ENCODE measurements around the gene SLC6A19.

The SLC6A19 gene

DNA sequence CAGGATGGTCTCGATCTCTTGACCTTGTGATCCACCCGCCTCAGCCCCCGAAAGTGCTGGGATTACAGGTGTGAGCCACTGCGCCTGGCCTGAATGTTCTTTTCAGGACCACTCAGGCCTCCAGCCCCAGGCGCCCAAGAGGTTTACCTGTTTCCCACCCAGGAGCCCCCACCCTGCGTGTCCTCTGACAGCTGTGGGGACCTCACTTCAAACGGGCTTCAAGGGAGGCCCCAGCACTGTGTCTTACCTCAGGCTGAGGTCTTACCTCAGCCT, 19.1 kb upstream of the SLC6A19 start:
- no peak for DNase-seq (ENCODE audit: low spot score)
- H3K27ac ChIP-seq = no peak overlapping the region
- no peak overlapping the region for H3K4me3 ChIP-seq
- TF ChIP-seq, protein P1, sequence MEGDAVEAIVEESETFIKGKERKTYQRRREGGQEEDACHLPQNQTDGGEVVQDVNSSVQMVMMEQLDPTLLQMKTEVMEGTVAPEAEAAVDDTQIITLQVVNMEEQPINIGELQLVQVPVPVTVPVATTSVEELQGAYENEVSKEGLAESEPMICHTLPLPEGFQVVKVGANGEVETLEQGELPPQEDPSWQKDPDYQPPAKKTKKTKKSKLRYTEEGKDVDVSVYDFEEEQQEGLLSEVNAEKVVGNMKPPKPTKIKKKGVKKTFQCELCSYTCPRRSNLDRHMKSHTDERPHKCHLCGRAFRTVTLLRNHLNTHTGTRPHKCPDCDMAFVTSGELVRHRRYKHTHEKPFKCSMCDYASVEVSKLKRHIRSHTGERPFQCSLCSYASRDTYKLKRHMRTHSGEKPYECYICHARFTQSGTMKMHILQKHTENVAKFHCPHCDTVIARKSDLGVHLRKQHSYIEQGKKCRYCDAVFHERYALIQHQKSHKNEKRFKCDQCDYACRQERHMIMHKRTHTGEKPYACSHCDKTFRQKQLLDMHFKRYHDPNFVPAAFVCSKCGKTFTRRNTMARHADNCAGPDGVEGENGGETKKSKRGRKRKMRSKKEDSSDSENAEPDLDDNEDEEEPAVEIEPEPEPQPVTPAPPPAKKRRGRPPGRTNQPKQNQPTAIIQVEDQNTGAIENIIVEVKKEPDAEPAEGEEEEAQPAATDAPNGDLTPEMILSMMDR (IDR thresholded peaks at IDR 0.05) = no peak

DNA sequence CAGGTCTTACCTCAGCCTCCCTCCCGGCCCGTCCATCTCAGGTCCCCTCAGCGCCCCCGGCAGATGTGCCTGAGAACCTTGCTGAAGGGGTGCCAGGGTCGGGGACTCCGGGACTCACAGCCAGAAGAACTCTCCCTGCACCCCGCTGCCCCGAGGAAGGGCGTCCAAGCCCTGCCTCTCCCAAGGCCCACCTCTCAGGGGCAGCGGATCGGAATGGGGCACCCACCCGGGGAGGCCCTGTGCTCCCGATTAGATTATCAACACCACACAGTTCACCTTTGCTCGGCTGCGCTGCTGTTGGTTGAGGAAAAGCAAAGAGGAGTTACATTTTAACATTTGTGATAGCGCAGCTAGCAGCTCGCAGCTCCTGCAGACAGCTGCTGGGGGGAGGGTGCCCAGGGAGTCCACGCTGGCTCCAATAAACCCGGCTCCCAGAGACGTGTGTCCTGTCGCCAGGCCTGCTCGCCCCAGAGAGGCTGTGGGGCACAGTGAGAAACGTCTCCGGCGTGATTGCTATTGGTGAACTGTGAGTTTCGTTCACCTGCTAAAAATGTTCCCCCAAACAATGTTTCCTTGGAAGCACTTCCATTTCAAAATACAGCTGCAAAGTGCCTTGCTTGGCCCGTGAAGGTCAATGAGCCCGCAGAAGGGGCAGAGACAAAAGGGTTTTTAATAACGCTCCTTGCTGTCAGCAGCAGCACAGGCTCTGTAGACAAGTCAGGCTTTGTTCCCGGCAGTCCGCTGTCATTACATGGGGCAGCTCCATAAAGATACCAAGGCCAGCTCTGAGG, 18.6 kb upstream of the SLC6A19 start:
- H3K27ac ChIP-seq = no peak overlapping the region
- no peak overlapping the region for H3K4me3 ChIP-seq
- TF ChIP-seq, protein P1 (IDR thresholded peaks at IDR 0.05) = no peak
- DNase-seq (ENCODE audit: low spot score) = no peak

DNA sequence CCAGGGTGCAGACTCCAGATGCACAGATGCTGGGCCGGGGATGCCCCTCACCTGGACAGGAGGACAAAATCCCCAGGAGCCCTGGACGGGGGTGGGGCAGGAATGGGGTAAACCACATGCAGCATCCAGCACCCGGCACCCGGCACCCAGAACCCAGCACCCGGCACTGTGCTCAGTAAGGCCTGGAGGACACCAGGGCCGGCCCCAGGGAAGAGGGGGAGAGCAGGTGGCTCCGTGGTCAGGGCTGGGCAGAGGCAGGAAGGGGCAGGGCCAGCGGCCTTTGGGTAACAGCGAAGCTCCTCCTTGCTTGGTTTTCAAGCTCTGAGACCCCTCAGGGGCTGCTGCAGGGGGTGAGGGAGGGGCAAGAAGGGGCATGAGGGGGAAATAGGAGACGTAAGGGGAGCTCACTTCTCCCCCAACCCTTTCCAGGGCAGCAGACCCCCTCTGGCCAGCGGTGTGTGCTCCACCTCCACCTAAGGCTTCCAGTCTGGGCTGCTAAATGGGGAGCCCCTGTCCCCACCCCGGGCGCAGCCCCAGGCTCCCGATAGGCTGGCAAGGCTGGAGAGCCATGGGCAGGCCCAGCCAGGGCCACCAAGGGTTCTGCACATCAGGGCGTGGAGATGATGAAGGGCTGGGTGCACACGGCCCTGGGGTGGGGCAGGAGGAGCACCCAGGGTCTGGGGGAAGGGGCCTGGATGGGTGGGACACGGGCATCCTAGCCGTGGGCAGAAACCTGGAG, 17.8 kb upstream of the SLC6A19 start:
- H3K4me3 ChIP-seq = no peak overlapping the region
- no peak for DNase-seq (ENCODE audit: low spot score)
- TF ChIP-seq, protein P1 (IDR thresholded peaks at IDR 0.05) = no peak
- H3K27ac ChIP-seq = no peak overlapping the region

DNA sequence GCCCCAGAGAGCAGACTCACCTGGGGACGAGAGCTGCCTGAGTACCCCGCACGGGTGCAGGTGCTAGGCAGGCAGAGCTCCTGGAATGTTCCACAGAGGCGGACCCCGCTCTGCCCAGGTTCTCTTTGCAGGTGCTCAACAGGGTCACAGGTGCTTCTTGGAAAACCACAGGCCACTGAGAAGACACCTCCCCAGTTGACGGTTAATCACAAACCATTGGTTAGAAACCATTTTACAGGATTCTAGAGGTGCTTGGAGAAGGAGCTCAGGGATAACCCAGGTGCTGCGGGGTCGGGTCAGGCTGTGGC, 17.3 kb upstream of the SLC6A19 start:
- Histone ChIP-seq H3K4me3 (no peak overlapping the region), H3K27ac (no peak overlapping the region)
- no peak for DNase-seq (ENCODE audit: low spot score)
- TF ChIP-seq, protein P1 (IDR thresholded peaks at IDR 0.05) = no peak

DNA sequence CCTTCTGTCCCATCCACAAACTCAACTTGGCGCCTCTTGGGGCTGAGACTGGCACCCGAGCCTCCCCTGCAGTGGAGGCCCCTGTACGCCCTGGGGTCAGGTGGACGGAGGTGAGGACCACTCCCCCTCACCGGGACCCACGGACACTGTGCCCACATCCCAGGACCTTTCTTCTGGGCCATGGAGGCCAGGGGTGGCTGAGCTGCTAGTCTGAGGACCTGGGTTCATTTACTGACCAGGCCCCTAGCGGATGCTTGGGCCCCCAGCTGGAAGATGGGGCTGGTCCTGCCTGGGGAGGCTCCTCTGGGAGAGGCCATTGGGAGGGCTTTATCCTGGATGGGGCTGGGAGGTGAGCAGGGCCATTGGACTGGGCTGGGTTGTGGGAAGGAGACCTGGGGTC, 16.9 kb upstream of the SLC6A19 start:
- Histone ChIP-seq H3K27ac (no peak overlapping the region), H3K4me3 (no peak overlapping the region)
- no peak for DNase-seq (ENCODE audit: low spot score)
- TF ChIP-seq, protein P1 (IDR thresholded peaks at IDR 0.05) = no peak

DNA sequence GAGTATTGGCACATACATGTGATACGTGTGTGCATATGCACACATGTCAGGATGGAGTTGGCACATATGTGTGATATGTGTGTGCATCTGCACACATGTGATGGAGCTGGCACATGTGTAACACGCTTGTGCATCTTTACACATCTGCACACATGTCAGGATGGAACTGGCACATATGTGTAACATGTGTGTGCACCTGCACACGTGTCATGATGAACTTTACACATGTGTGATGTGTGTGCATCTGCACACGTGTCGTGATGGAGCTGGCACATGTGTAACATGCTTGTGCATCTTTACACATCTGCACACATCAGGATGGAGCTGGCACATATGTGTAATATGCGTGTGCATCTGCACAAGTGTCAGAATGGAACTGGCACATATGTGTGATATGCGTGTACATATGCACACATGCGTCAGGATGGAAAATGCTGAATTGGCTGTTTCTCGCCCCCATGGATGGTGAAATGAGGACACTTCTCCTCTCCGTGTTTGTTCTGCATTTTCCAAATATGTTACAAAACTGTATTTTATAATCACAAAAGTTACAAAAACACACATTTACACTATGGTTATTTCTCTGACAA, 16.3 kb upstream of the SLC6A19 start:
- DNase-seq (ENCODE audit: low spot score) = no peak
- H3K4me3 ChIP-seq = no peak overlapping the region
- TF ChIP-seq, protein P1 (IDR thresholded peaks at IDR 0.05) = no peak
- H3K27ac ChIP-seq = no peak overlapping the region

Data from coronary artery (tissue), 2 donors.